Measurements from ENCODE around the gene PKIG.

DNA sequence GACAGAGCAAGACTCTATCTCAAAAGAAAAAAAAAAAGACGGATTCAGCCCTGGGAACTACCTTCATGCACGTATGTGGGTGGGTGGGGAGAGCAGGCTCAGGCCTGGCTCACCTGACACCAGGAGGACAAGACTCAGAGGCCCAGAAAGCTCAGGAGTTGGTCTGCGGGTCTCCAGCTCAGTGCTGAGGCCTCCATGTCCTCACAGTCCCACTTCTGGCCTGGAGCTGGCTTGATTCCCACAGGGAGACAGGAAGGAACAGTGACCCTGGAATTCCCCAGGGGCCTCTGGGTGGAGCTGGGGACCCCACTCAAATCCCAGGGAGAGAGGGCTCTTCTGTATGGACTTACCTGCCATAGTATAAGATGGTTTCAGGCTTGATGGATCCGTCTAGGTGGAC is 53.5 kb downstream of the PKIG start:
- no peak for TF ChIP-seq POLR2A (IDR thresholded peaks at IDR 0.05; ENCODE audit: low read depth, low read length)
- TF ChIP-seq FOS (IDR thresholded peaks at IDR 0.05; ENCODE audit: borderline replicate concordance, insufficient read depth, low read length), result no peak
- TF ChIP-seq, protein P1, sequence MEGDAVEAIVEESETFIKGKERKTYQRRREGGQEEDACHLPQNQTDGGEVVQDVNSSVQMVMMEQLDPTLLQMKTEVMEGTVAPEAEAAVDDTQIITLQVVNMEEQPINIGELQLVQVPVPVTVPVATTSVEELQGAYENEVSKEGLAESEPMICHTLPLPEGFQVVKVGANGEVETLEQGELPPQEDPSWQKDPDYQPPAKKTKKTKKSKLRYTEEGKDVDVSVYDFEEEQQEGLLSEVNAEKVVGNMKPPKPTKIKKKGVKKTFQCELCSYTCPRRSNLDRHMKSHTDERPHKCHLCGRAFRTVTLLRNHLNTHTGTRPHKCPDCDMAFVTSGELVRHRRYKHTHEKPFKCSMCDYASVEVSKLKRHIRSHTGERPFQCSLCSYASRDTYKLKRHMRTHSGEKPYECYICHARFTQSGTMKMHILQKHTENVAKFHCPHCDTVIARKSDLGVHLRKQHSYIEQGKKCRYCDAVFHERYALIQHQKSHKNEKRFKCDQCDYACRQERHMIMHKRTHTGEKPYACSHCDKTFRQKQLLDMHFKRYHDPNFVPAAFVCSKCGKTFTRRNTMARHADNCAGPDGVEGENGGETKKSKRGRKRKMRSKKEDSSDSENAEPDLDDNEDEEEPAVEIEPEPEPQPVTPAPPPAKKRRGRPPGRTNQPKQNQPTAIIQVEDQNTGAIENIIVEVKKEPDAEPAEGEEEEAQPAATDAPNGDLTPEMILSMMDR (IDR thresholded peaks at IDR 0.05; ENCODE audit: extremely low read depth in 1 of 2, insufficient read depth in 1 of 2, low read depth in 1 of 2, low read length in 2 of 2), result no peak
- TF ChIP-seq POLR2AphosphoS5 (IDR thresholded peaks at IDR 0.05; ENCODE audit: insufficient read depth, low read depth, low read length), result no peak
- TF ChIP-seq, protein P2, sequence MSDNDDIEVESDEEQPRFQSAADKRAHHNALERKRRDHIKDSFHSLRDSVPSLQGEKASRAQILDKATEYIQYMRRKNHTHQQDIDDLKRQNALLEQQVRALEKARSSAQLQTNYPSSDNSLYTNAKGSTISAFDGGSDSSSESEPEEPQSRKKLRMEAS (IDR thresholded peaks at IDR 0.05; ENCODE audit: insufficient read depth, insufficient read length), result no peak
- TF ChIP-seq EZH2 (IDR thresholded peaks at IDR 0.05; ENCODE audit: borderline replicate concordance, low read depth, low read length, severe bottlenecking), result no peak
- no peak for TF ChIP-seq JUN (IDR thresholded peaks at IDR 0.05; ENCODE audit: borderline replicate concordance, insufficient read depth, insufficient read length, low read depth)
- no peak for TF ChIP-seq GATA2 (IDR thresholded peaks at IDR 0.05; ENCODE audit: insufficient read depth, insufficient read length, low read depth, low read length)
- TF ChIP-seq MYC (IDR thresholded peaks at IDR 0.05; ENCODE audit: low read depth, low read length), result no peak
